BLaER1 treated with 17β-estradiol and CSF1 and Interleukin-3, amounts not matched to agents 10 nM and 100 nM (cell line): ENCODE data around the gene CCDC180.

ENCODE experiments used
- H3K27ac ChIP-seq, 11 experiments: shearing (Covaris generic); formaldehyde crosslinking; 2 replicates each; pipeline ENCODE4 v1.8.1; 2022
- H3K27me3 ChIP-seq, 11 experiments: shearing (Covaris generic); formaldehyde crosslinking; 2 replicates each; pipeline ENCODE4 v1.8.1; 2022
- H3K36me3 ChIP-seq, 11 experiments: shearing (Covaris generic); formaldehyde crosslinking; 2 replicates each; pipeline ENCODE4 v1.8.1; 2022
- H3K4me1 ChIP-seq, 10 experiments: shearing (Covaris generic); formaldehyde crosslinking; 2 replicates each; pipeline ENCODE4 v1.8.1; 2022
- H3K4me2 ChIP-seq, 11 experiments: shearing (Covaris generic); formaldehyde crosslinking; 2 replicates each; pipeline ENCODE4 v1.8.1; 2022
- H3K4me3 ChIP-seq, 10 experiments: shearing (Covaris generic); formaldehyde crosslinking; 2 replicates each; pipeline ENCODE4 v1.8.1; 2022
- H3K9ac ChIP-seq, 11 experiments: shearing (Covaris generic); formaldehyde crosslinking; 2 replicates each; pipeline ENCODE4 v1.8.1; 2022
- H3K9me3 ChIP-seq, 11 experiments: shearing (Covaris generic); formaldehyde crosslinking; replicated peaks in 1 of 11; 2 replicates each; pipeline ENCODE4 v1.8.1; 2022
- H4K20me1 ChIP-seq, 11 experiments: shearing (Covaris generic); formaldehyde crosslinking; 2 replicates each; pipeline ENCODE4 v1.8.1; 2022
- Cebpa-rat ChIP-seq, 11 experiments: shearing (Covaris generic); IDR thresholded peaks; 2 replicates each; pipeline ENCODE4 v1.8.1; 2022

The CCDC180 gene

GRCh38 chr9:97316904-97317303, 9.4 kb downstream of the CCDC180 start:
- Histone ChIP-seq H3K4me2 (no peak overlapping the region), H3K9me3 (peaks cover 11 to 35% (median 22%) of the 10 kb centered on the region in 11 experiments; a peak in 20 of 22 replicates), H3K36me3 (no peaks in the 10 kb centered on the region), H4K20me1 (no peaks in the 10 kb centered on the region), H3K4me1 (peaks cover 0 to 18% (median 9%) of the 10 kb centered on the region in 10 experiments; a peak in 8 of 20 replicates), H3K9ac (no peak overlapping the region), H3K4me3 (no peak overlapping the region), H3K27me3 (no peaks in the 10 kb centered on the region), H3K27ac (no peak overlapping the region)
- TF ChIP-seq Cebpa-rat (IDR thresholded peaks at IDR 0.05), result no peak

- peaks cover 0 to 18% (median 9%) of the 10 kb centered on the region in 10 experiments; a peak in 8 of 20 replicates for H3K4me1 ChIP-seq
- H3K27me3 ChIP-seq, result no peaks in the 10 kb centered on the region
- no peaks in the 10 kb centered on the region for H4K20me1 ChIP-seq
- H3K9ac ChIP-seq, result no peak overlapping the region
- H3K4me3 ChIP-seq, result no peak overlapping the region
- no peaks in the 10 kb centered on the region for H3K36me3 ChIP-seq
- 0 out of 22 replicates have a peak overlapping the region, but pooled peaks of 2 of the 11 experiments have one; percentile 9 to 45 for H3K4me2 ChIP-seq
- H3K9me3 ChIP-seq, result peaks cover 11 to 37% (median 22%) of the 10 kb centered on the region in 11 experiments; a peak in 20 of 22 replicates
- no peak for TF ChIP-seq Cebpa-rat (IDR thresholded peaks at IDR 0.05)
- H3K27ac ChIP-seq, result no peak overlapping the region
Observed at GRCh38 chr9:97318433-97318832, 11.0 kb downstream of the CCDC180 start.

- peaks cover 11 to 37% (median 22%) of the 10 kb centered on the region in 11 experiments; a peak in 20 of 22 replicates for H3K9me3 ChIP-seq
- H3K27ac ChIP-seq, result no peak overlapping the region
- no peak for TF ChIP-seq Cebpa-rat (IDR thresholded peaks at IDR 0.05)
- H4K20me1 ChIP-seq, result no peaks in the 10 kb centered on the region
- H3K4me3 ChIP-seq, result no peak overlapping the region
- H3K4me2 ChIP-seq, result peak overlapping the region in 7 of 11 experiments; percentile 4 to 45 (median 10); a peak in 6 of 22 replicates
- H3K36me3 ChIP-seq, result no peaks in the 10 kb centered on the region
- H3K9ac ChIP-seq, result no peak overlapping the region
- no peaks in the 10 kb centered on the region for H3K27me3 ChIP-seq
- peaks cover 0 to 18% (median 9%) of the 10 kb centered on the region in 10 experiments; a peak in 8 of 20 replicates for H3K4me1 ChIP-seq
Observed at GRCh38 chr9:97319395-97319794, 11.9 kb downstream of the CCDC180 start.

- H3K4me1 ChIP-seq, result peaks cover 0 to 18% (median 9%) of the 10 kb centered on the region in 10 experiments; a peak in 8 of 20 replicates
- H3K9me3 ChIP-seq, result peaks cover 11 to 37% (median 22%) of the 10 kb centered on the region in 11 experiments; a peak in 20 of 22 replicates
- H3K36me3 ChIP-seq, result no peaks in the 10 kb centered on the region
- H3K27me3 ChIP-seq, result no peaks in the 10 kb centered on the region
- TF ChIP-seq Cebpa-rat (IDR thresholded peaks at IDR 0.05), result no peak
- H4K20me1 ChIP-seq, result no peaks in the 10 kb centered on the region
- no peak overlapping the region for H3K27ac ChIP-seq
- no peak overlapping the region for H3K9ac ChIP-seq
- H3K4me2 ChIP-seq, result peak overlapping the region in 1 of 11 experiments; percentile 45; a peak in 2 of 22 replicates
- peak overlapping the region in 1 of 10 experiments; percentile 9; a peak in 1 of 20 replicates for H3K4me3 ChIP-seq
Observed at GRCh38 chr9:97320080-97320642, 12.7 kb downstream of the CCDC180 start.

- Histone ChIP-seq H3K4me2 (no peak overlapping the region), H3K9ac (no peak overlapping the region), H3K27me3 (no peaks in the 10 kb centered on the region), H3K4me3 (no peak overlapping the region), H3K27ac (no peak overlapping the region), H3K4me1 (peaks cover 0 to 18% (median 9%) of the 10 kb centered on the region in 10 experiments; a peak in 8 of 20 replicates), H3K9me3 (peaks cover 11 to 37% (median 22%) of the 10 kb centered on the region in 11 experiments; a peak in 20 of 22 replicates), H3K36me3 (no peaks in the 10 kb centered on the region), H4K20me1 (no peaks in the 10 kb centered on the region)
- no peak for TF ChIP-seq Cebpa-rat (IDR thresholded peaks at IDR 0.05)
Observed at GRCh38 chr9:97321251-97321650, 13.8 kb downstream of the CCDC180 start.

- Histone ChIP-seq H3K9ac (no peak overlapping the region), H3K4me2 (no peak overlapping the region), H3K27ac (no peak overlapping the region), H4K20me1 (no peaks in the 10 kb centered on the region), H3K27me3 (no peaks in the 10 kb centered on the region), H3K4me3 (no peak overlapping the region), H3K4me1 (peaks cover 0 to 18% (median 9%) of the 10 kb centered on the region in 10 experiments; a peak in 8 of 20 replicates), H3K36me3 (no peaks in the 10 kb centered on the region), H3K9me3 (peaks cover 11 to 37% (median 22%) of the 10 kb centered on the region in 11 experiments; a peak in 20 of 22 replicates)
- no peak for TF ChIP-seq Cebpa-rat (IDR thresholded peaks at IDR 0.05)
Observed at GRCh38 chr9:97321691-97322090, 14.2 kb downstream of the CCDC180 start.

GRCh38 chr9:97322105-97322504, 14.6 kb downstream of the CCDC180 start:
- Histone ChIP-seq H3K9ac (no peak overlapping the region), H3K4me1 (peaks cover 0 to 18% (median 9%) of the 10 kb centered on the region in 10 experiments; a peak in 8 of 20 replicates), H3K9me3 (peaks cover 11 to 37% (median 22%) of the 10 kb centered on the region in 11 experiments; a peak in 20 of 22 replicates), H3K4me3 (no peak overlapping the region), H4K20me1 (no peaks in the 10 kb centered on the region), H3K27ac (no peak overlapping the region), H3K36me3 (no peaks in the 10 kb centered on the region), H3K27me3 (no peaks in the 10 kb centered on the region), H3K4me2 (no peak overlapping the region)
- no peak for TF ChIP-seq Cebpa-rat (IDR thresholded peaks at IDR 0.05)

- no peak overlapping the region for H3K9ac ChIP-seq
- no peaks in the 10 kb centered on the region for H3K36me3 ChIP-seq
- peaks cover 11 to 20% (median 17%) of the 10 kb centered on the region in 11 experiments; a peak in 20 of 22 replicates for H3K9me3 ChIP-seq
- H4K20me1 ChIP-seq, result no peaks in the 10 kb centered on the region
- no peak for TF ChIP-seq Cebpa-rat (IDR thresholded peaks at IDR 0.05)
- H3K4me2 ChIP-seq, result no peak overlapping the region
- peaks cover 0 to 4% (median 0%) of the 10 kb centered on the region in 10 experiments; a peak in 2 of 20 replicates for H3K4me1 ChIP-seq
- H3K27ac ChIP-seq, result no peak overlapping the region
- no peaks in the 10 kb centered on the region for H3K27me3 ChIP-seq
- H3K4me3 ChIP-seq, result no peak overlapping the region
Observed at GRCh38 chr9:97324954-97325353, 17.5 kb downstream of the CCDC180 start.

GRCh38 chr9:97327562-97327961, 20.1 kb downstream of the CCDC180 start:
- Histone ChIP-seq H3K4me2 (no peak overlapping the region), H3K9ac (no peak overlapping the region), H3K36me3 (no peaks in the 10 kb centered on the region), H3K27ac (no peak overlapping the region), H3K4me3 (no peak overlapping the region), H3K9me3 (peaks cover 0 to 7% (median 0%) of the 10 kb centered on the region in 11 experiments; a peak in 3 of 22 replicates), H4K20me1 (no peaks in the 10 kb centered on the region), H3K4me1 (no peaks in the 10 kb centered on the region), H3K27me3 (no peaks in the 10 kb centered on the region)
- TF ChIP-seq Cebpa-rat (IDR thresholded peaks at IDR 0.05), result no peak
